Bone marrow (tissue), 2 donors: ENCODE measurements around the gene PARD3.

Experiments
- DNase-seq, 2 donors: peaks; one replicate each; lab custom pipeline; 2025; lab: John Stamatoyannopoulos, UW

The PARD3 gene

DNA sequence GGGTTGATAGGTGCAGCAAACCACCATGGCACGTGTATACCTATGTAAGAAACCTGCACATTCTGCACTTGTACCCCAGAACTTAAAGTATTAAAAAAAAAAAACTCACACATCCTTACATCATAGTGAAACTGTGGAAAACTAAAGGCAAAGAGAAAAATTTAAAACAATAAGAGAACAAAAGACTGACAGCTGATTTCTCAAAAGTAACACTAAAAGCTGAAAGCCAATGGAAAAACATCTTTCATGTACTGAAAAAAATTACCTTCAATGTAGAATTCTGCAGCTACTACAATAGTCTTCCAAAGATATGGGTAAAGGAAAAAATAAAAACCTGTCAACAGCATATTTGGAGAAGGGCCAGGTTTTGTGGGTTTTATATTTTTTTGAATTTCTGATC, 751.5 kb downstream of the PARD3 start:
- DNase-seq: no peak

DNA sequence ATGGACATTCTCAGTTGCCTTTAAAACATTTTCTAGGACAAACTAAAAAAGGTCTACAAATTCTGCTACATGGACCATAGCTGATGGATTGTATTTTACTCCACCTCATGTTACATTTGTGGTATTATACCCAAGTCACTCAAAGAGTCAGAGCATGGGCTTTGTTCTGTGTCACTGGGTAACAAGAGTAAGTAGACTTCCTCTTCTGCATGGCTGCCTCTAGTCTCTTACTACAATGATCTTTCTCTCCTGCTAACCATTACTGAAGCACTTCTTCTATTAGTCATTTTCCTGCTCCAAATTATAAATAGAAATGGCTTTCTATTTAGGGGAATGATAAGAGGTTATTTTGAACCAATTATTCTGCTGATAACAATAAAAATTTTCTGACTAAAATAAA, 753.3 kb downstream of the PARD3 start:
- DNase-seq: no peak
